CD4-positive, alpha-beta memory T cell (primary cell): ENCODE results near the gene COL7A1. TPM values are rescaled to one million over a fixed set of nuclear protein-coding genes. Genes with fewer than 3 reads are reported as not detected.

Source experiments
- CTCF ChIA-PET: fragments of 350-600 bp; sonication (Branson Sonifier 250); formaldehyde crosslinking; loops from one replicate; lab custom pipeline; 2021; ENCODE audit warnings: inconsistent platforms; ENCODE audit not compliant: partially characterized antibody; lab: Charles Lee
- POLR2A ChIA-PET: fragments of 350-600 bp; sonication (Branson Sonifier 250); formaldehyde crosslinking; loops from one replicate; lab custom pipeline; 2021; ENCODE audit not compliant: partially characterized antibody; lab: Charles Lee
- DNase-seq, 5 donors: peaks; one replicate each; pipeline versions ENCODE4 v3.0.0 to v3.0.0-alpha.2; 2020 to 2022; ENCODE audit warnings: mixed read lengths in 1 of 5
- H3K27ac ChIP-seq: one replicate; pipeline ENCODE4 v1.7.0; 2013; ENCODE audit warnings: low read depth, low read length
- H3K27me3 ChIP-seq: 2 replicates; pipeline ENCODE4 v1.7.0; 2013; ENCODE audit warnings: mild to moderate bottlenecking, low read length, moderate library complexity; ENCODE audit not compliant: insufficient read depth
- H3K36me3 ChIP-seq: 2 replicates; pipeline ENCODE4 v1.7.0; 2013; ENCODE audit warnings: mild to moderate bottlenecking, low read length, moderate library complexity; ENCODE audit not compliant: insufficient read depth
- H3K4me1 ChIP-seq: 2 replicates; pipeline ENCODE4 v1.7.0; 2013; ENCODE audit warnings: mild to moderate bottlenecking, low read length, moderate library complexity; ENCODE audit not compliant: insufficient read depth
- H3K4me3 ChIP-seq, 2 donors: one replicate each; pipeline ENCODE4 v1.7.0; 2013; ENCODE audit warnings: low read length in 2 of 2, mild to moderate bottlenecking in 1 of 2
- H3K9me3 ChIP-seq, 2 donors: one replicate each; pipeline ENCODE4 v1.7.0; 2013; ENCODE audit warnings: low read length in 2 of 2, control low read depth in 1 of 2; ENCODE audit not compliant: control insufficient read depth in 1 of 2
- H3K27ac Mint-ChIP-seq, 7 donors: one replicate each; pipeline ENCODE4 v1.8.0; 2020 to 2021; ENCODE audit warnings: mixed read lengths in 7 of 7, mild to moderate bottlenecking in 6 of 7, inconsistent platforms in 3 of 7, moderate library complexity in 3 of 7
- H3K27me3 Mint-ChIP-seq, 2 donors: one replicate each; pipeline ENCODE4 v1.8.0; 2020 to 2021; ENCODE audit warnings: mixed read lengths in 2 of 2
- H3K36me3 Mint-ChIP-seq, 2 donors: one replicate each; pipeline ENCODE4 v1.8.0; 2020 to 2021; ENCODE audit warnings: mixed read lengths in 2 of 2, inconsistent platforms in 1 of 2, mild to moderate bottlenecking in 1 of 2
- H3K4me1 Mint-ChIP-seq, 4 donors: one replicate each; pipeline ENCODE4 v1.8.0; 2020 to 2021; ENCODE audit warnings: mixed read lengths in 4 of 4, mild to moderate bottlenecking in 1 of 4
- H3K4me3 Mint-ChIP-seq, 8 donors: one replicate each; pipeline ENCODE4 v1.8.0; 2020 to 2021; ENCODE audit warnings: mixed read lengths in 8 of 8, mild to moderate bottlenecking in 7 of 8, moderate library complexity in 6 of 8, inconsistent platforms in 3 of 8
- H3K9me3 Mint-ChIP-seq, 8 donors: one replicate each; pipeline ENCODE4 v1.8.0; 2020 to 2021; ENCODE audit warnings: mixed read lengths in 8 of 8, mild to moderate bottlenecking in 5 of 8, inconsistent platforms in 3 of 8, moderate library complexity in 1 of 8
- intact Hi-C: fragments of 100-400 bp; cut with micrococcal nuclease; formaldehyde crosslinking; loops from one replicate; pipeline ENCODE4 v1.15.1; 2023
- polyA plus RNA-seq, 2 donors: library from polyadenylated mRNA; unstranded; fragments of 300-500 nt; fragmentation: Illumina TruSeq; gene quantifications; one replicate each; pipeline ENCODE4 v1.2.3, GENCODE V29; 2021
- total RNA-seq, 2 experiments: library from RNA; stranded (reverse); gene quantifications; one replicate each; pipeline ENCODE4 v1.2.3, GENCODE V29; 2021

Gene COL7A1
- total and polyA plus RNA-seq, 4 experiments from 2014 or later, result 1.2 to 1.9 TPM; not detected in 2

DNA sequence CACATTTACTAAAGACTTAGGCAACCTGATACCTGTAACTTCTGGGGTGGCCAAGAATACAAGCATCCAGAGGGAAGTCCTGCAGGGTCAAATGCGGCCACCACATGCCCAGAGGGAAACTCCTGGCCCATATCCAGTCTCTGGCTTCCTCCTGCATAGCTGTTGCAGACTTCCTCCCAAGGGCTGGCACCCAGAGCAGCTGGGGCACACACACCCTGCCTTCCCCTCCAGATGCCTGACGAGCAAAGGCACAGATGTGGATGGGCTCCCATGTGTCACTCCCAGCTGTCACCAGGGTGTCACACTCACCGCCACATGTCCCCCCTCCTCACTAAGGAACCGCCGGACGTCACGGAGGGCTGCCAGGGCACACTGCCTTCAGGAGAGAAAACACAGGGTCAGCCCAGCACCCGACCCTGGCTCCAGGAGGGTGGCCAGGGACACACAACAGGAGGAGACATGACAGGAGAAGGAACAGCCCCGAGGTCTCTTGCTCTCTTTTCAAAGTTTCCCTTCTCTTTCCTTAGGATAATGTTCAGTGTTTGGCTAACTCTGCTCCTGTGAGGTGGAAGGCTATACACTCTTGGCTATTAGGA, 51.8 kb downstream of the COL7A1 start:
- Mint-ChIP-seq H3K36me3 (no peaks in the 10 kb centered on the region), H3K27ac (no peak overlapping the region)

DNA sequence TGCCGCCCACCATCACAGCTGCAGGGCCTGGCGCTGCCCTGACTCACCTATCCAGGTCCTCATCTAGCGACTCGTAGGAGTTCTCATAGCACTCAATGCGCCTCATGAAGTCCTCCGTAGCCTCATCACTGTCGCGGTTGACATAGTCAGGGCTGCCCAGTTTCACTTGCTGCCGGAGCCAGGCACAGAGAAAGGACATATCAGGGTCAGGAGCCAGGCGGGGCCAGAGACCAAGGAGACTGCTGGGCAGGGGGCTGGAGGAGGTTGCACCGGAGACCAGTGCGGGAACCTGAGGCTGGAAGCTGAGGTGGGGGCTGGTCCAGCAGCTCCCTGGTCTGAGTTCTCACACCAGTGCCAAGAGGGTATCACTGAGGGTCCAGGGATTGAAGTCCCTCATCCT, 56.7 kb downstream of the COL7A1 start:
- Histone ChIP-seq H3K4me3 (no peak overlapping the region), H3K27me3 (no peaks in the 10 kb centered on the region), H3K36me3 (no peaks in the 10 kb centered on the region), H3K9me3 (no peaks in the 10 kb centered on the region), H3K4me1 (no peaks in the 10 kb centered on the region), H3K27ac (no peak overlapping the region)
- Mint-ChIP-seq H3K27ac (peak overlapping the region in 1 of 7 donors; percentile 6), H3K27me3 (no peaks in the 10 kb centered on the region), H3K9me3 (no peaks in the 10 kb centered on the region), H3K4me1 (peaks cover 0 to 7% (median 0%) of the 10 kb centered on the region in 4 donors), H3K36me3 (peaks cover 0 to 4% of the 10 kb centered on the region in 2 donors), H3K4me3 (no peak overlapping the region)
- CTCF ChIA-PET, result interaction anchor here (1.0 to 1.3 kb wide), 2 partner anchors 11 to 102 kb away, joined by 3 read pairs; no protein-coding TSS in a partner anchor
- intact Hi-C loops, result no loop called here
- no peak for DNase-seq
- POLR2A ChIA-PET, result no interaction called here

More for the DNA sequence above, 51.8 kb downstream of the COL7A1 start:
- CTCF ChIA-PET, result interaction anchor here (0.7 to 1.1 kb wide), 2 partner anchors 37 to 136 kb away, joined by 3 read pairs; no protein-coding TSS in a partner anchor
- DNase-seq, result no peak
- Mint-ChIP-seq H3K4me3 (no peak overlapping the region), H3K4me1 (peaks cover under 1 to 14% (median 2%) of the 10 kb centered on the region in 4 donors), H3K9me3 (no peaks in the 10 kb centered on the region), H3K27me3 (no peaks in the 10 kb centered on the region)
- Histone ChIP-seq H3K27ac (no peak overlapping the region), H3K36me3 (no peaks in the 10 kb centered on the region), H3K4me1 (peaks cover under 1% of the 10 kb centered on the region), H3K27me3 (no peaks in the 10 kb centered on the region), H3K4me3 (no peak overlapping the region), H3K9me3 (no peaks in the 10 kb centered on the region)
- POLR2A ChIA-PET, result no interaction called here
- intact Hi-C loops, result no loop called here

DNA sequence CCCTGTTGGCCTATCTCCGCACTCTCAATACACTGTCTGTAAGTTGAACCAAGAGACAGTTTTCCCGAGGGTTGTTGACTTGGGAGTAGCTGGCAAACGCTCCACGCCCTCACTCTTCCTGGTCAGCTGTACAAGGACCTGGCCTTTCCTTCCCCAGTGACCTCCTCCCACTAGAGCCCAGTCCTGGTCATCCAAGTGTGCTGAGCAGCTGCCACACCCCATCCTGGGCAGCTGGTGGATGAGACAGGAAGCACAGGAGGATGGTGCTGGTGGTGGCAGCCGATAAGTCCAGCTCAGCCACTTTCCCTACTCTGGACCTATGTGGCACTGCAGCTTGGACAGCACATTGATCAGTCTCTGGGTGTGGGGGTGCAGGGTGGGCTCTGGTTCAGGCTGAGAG, 58.3 kb downstream of the COL7A1 start:
- intact Hi-C loops, result no loop called here
- no peak overlapping the region for H3K4me3 ChIP-seq
- ChIA-PET CTCF (interaction anchor here (1.6 to 1.8 kb wide), 2 partner anchors 100 to 136 kb away, joined by 7 to 14 read pairs; no protein-coding TSS in a partner anchor), POLR2A (no interaction called here)
- no peaks in the 10 kb centered on the region for H3K27me3 ChIP-seq
- no peaks in the 10 kb centered on the region for H3K4me1 ChIP-seq
- H3K9me3 ChIP-seq, result no peaks in the 10 kb centered on the region
- DNase-seq, result no peak
- H3K27ac ChIP-seq, result no peak overlapping the region
- peaks cover 0 to 4% of the 10 kb centered on the region in 2 donors for H3K36me3 Mint-ChIP-seq
- no peaks in the 10 kb centered on the region for H3K9me3 Mint-ChIP-seq
- H3K27me3 Mint-ChIP-seq, result no peaks in the 10 kb centered on the region
- no peak overlapping the region for H3K4me3 Mint-ChIP-seq
- peaks cover 0 to 7% (median 0%) of the 10 kb centered on the region in 4 donors for H3K4me1 Mint-ChIP-seq
- no peaks in the 10 kb centered on the region for H3K36me3 ChIP-seq
- H3K27ac Mint-ChIP-seq, result no peak overlapping the region

DNA sequence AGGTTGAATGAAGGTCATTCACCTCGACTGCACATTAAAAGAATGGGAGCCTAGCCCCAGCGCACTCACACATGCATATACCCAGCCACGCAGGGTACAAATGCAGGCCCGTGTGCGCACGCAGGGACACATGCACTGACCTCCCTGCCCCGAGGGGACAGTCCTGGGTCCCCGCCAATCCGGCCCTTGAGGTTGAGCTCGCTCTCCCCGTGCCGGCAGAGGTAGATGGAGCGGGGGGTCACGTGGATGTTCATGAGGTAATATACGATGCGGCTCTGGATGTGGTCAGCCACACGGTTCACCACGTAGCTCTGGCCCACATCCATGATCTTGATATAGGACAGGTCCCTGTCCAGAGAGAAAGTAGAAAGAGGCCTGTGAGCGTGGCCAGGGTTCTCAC, 59.0 kb downstream of the COL7A1 start:
- no peaks in the 10 kb centered on the region for H3K9me3 ChIP-seq
- H3K27ac Mint-ChIP-seq, result no peak overlapping the region
- H3K4me3 Mint-ChIP-seq, result no peak overlapping the region
- no peaks in the 10 kb centered on the region for H3K36me3 ChIP-seq
- H3K36me3 Mint-ChIP-seq, result peaks cover 0 to 4% of the 10 kb centered on the region in 2 donors
- H3K27me3 Mint-ChIP-seq, result no peaks in the 10 kb centered on the region
- no peak overlapping the region for H3K4me3 ChIP-seq
- no peaks in the 10 kb centered on the region for H3K27me3 ChIP-seq
- no peak for DNase-seq
- ChIA-PET POLR2A (no interaction called here), CTCF (interaction anchor here (1.6 to 1.8 kb wide), 2 partner anchors 100 to 135 kb away, joined by 7 to 14 read pairs; no protein-coding TSS in a partner anchor)
- no peaks in the 10 kb centered on the region for H3K4me1 ChIP-seq
- H3K9me3 Mint-ChIP-seq, result no peaks in the 10 kb centered on the region
- H3K27ac ChIP-seq, result no peak overlapping the region
- intact Hi-C loops, result no loop called here
- peaks cover 0 to 7% (median 0%) of the 10 kb centered on the region in 4 donors for H3K4me1 Mint-ChIP-seq

DNA sequence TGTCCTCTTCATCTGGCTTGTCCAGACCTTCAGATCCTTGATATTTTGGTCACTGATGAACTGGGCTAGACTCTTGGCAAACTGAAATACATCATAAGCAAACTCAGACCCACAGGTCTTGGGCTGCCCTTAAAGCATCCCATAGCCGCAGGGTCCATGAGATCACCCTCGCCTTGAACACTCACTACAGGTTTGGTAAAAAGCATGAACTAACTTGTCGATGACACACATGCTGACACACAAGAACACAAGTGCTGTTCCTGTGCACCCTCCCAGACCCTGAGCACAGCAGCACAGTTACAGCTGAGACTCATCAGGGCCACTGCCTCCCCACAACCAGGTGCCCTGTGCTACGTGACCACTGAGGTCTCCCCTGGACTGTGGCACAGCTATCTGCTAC, 59.6 kb downstream of the COL7A1 start:
- no peak overlapping the region for H3K27ac ChIP-seq
- Mint-ChIP-seq H3K27ac (peak overlapping the region in 1 of 7 donors; percentile 55), H3K4me3 (no peak overlapping the region), H3K4me1 (peaks cover 0 to 7% (median 0%) of the 10 kb centered on the region in 4 donors), H3K9me3 (no peaks in the 10 kb centered on the region), H3K36me3 (peaks cover 0 to 4% of the 10 kb centered on the region in 2 donors), H3K27me3 (no peaks in the 10 kb centered on the region)
- no peak for DNase-seq
- no peaks in the 10 kb centered on the region for H3K4me1 ChIP-seq
- H3K27me3 ChIP-seq, result no peaks in the 10 kb centered on the region
- no peak overlapping the region for H3K4me3 ChIP-seq
- ChIA-PET CTCF (interaction anchor here (1.8 kb wide), 1 partner anchor 99 kb away, joined by 7 read pairs; no protein-coding TSS in a partner anchor), POLR2A (no interaction called here)
- no peaks in the 10 kb centered on the region for H3K9me3 ChIP-seq
- intact Hi-C loops, result no loop called here
- no peaks in the 10 kb centered on the region for H3K36me3 ChIP-seq

DNA sequence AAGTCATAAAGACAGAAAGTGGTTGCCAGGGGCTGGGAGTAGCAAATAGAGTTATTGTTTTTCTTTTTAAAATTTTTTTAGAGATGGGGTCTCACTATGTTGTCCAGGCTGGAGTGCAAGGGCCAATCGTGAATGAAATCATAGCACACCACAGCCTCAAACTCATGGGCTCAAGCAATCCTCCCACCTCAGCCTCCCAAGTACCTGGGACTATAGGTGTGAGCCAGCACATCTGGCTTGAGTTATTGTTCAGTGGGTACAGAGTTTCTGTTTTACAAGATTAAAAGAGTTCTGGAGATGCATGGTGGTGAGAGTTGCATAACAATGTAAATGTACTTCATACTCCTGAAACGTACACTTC, 62.2 kb downstream of the COL7A1 start:
- Mint-ChIP-seq H3K9me3 (no peaks in the 10 kb centered on the region), H3K4me3 (no peak overlapping the region), H3K4me1 (peaks cover 0 to 7% (median under 1%) of the 10 kb centered on the region in 4 donors), H3K36me3 (peaks cover 0 to 4% of the 10 kb centered on the region in 2 donors), H3K27ac (no peak overlapping the region), H3K27me3 (no peaks in the 10 kb centered on the region)
- Histone ChIP-seq H3K27me3 (no peaks in the 10 kb centered on the region), H3K4me3 (no peak overlapping the region), H3K36me3 (no peaks in the 10 kb centered on the region), H3K4me1 (no peaks in the 10 kb centered on the region), H3K9me3 (no peaks in the 10 kb centered on the region), H3K27ac (no peak overlapping the region)
- ChIA-PET POLR2A (no interaction called here), CTCF (interaction anchor here (1.5 to 1.9 kb wide), 2 partner anchors 12 to 16 kb away, joined by 3 to 6 read pairs; no protein-coding TSS in a partner anchor)
- intact Hi-C loops, result no loop called here
- DNase-seq, result no peak

DNA sequence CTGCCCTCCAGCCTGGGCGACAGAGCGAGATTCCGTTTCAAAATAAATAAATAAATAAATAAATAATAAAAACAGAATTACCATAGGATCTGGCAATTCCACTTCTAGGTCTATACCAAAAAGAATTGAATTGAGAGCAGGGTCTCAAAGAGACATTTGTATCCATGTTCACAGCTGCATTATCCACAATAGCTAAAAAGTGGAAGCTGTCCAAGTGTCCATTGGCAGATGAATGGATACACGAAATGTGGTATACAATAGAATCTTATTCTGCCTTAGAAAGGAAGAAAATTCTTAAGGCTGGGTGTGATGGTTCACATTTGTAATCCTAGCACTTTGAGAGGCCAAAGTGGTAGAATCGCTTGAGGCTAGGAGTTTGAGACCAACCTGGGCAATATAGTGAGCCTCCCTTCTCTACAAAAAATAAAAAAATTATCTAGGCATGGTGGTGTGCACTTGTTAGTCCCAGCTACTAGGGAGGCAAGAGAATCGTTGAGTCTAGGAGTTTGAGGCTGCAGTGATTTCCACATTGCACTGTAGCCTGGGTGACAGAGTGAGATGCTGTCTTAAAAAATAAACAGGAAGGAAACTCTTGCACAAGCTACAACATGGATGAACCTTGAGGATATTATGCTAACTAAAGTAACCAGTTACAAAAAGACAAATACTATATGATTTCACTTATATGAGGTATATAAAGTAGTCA, 62.7 kb downstream of the COL7A1 start:
- Mint-ChIP-seq H3K27me3 (no peaks in the 10 kb centered on the region), H3K27ac (no peak overlapping the region), H3K9me3 (no peaks in the 10 kb centered on the region), H3K4me3 (no peak overlapping the region), H3K36me3 (peaks cover 0 to 4% of the 10 kb centered on the region in 2 donors), H3K4me1 (peaks cover 0 to 7% (median under 1%) of the 10 kb centered on the region in 4 donors)
- no peak for DNase-seq
- Histone ChIP-seq H3K27ac (no peak overlapping the region), H3K4me1 (no peaks in the 10 kb centered on the region), H3K27me3 (no peaks in the 10 kb centered on the region), H3K36me3 (no peaks in the 10 kb centered on the region), H3K4me3 (no peak overlapping the region), H3K9me3 (no peaks in the 10 kb centered on the region)
- POLR2A ChIA-PET, result no interaction called here
- CTCF ChIA-PET, result interaction anchor here (1.1 to 1.9 kb wide), 4 partner anchors 12 to 96 kb away, joined by 3 to 8 read pairs (median 4); no protein-coding TSS in a partner anchor
- intact Hi-C loops, result no loop called here
